MCF 10A (cell line): ENCODE measurements around the gene FBXO47. TPM values are rescaled to one million over a fixed set of nuclear protein-coding genes. Genes with fewer than 3 reads are reported as not detected.

Source experiments
- BruUV-seq: library from RNA; stranded (reverse); fragments of 400-500 nt; replicated peaks from 2 replicates; lab custom pipeline; 2021; lab: Mats Ljungman, UMichigan
- CTCF ChIA-PET: fragments of 300-600 bp; sonication (Branson Sonifier 250); formaldehyde crosslinking; extraction: SDS; loops from one replicate; lab custom pipeline; 2021; ENCODE audit warnings: antibody characterized with exemption, inconsistent platforms; lab: Yijun Ruan, JAX
- POLR2A ChIA-PET: fragments of 300-600, 350-650 bp; sonication (Branson Sonifier 250); formaldehyde crosslinking; extraction: SDS; loops from one replicate; lab custom pipeline; 2020; ENCODE audit warnings: antibody characterized with exemption, inconsistent platforms; lab: Yijun Ruan, JAX
- DNase-seq: peaks from one replicate; pipeline ENCODE4 v3.0.0-alpha.2; 2018; ENCODE audit not compliant: unreplicated experiment
- H3K27ac Mint-ChIP-seq: one replicate; pipeline ENCODE4 v1.8.0; 2022; ENCODE audit warnings: mild to moderate bottlenecking, low read depth, mixed read lengths; ENCODE audit not compliant: unreplicated experiment
- H3K27me3 Mint-ChIP-seq: one replicate; pipeline ENCODE4 v1.8.0; 2022; ENCODE audit warnings: mixed read lengths; ENCODE audit not compliant: insufficient read depth, unreplicated experiment
- H3K36me3 Mint-ChIP-seq: one replicate; pipeline ENCODE4 v1.8.0; 2022; ENCODE audit warnings: mild to moderate bottlenecking, moderate library complexity, mixed read lengths; ENCODE audit not compliant: insufficient read depth, unreplicated experiment
- H3K4me1 Mint-ChIP-seq: one replicate; pipeline ENCODE4 v1.8.0; 2022; ENCODE audit warnings: mixed read lengths; ENCODE audit not compliant: insufficient read depth, unreplicated experiment
- H3K4me3 Mint-ChIP-seq: one replicate; pipeline ENCODE4 v1.8.0; 2022; ENCODE audit warnings: mild to moderate bottlenecking, moderate library complexity, mixed read lengths; ENCODE audit not compliant: unreplicated experiment
- H3K9me3 Mint-ChIP-seq: one replicate; pipeline ENCODE4 v1.8.0; 2022; ENCODE audit warnings: mixed read lengths; ENCODE audit not compliant: unreplicated experiment
- CTCF ChIP-seq: fragments of 200-600 bp; IDR thresholded peaks from one replicate; pipeline ENCODE4 v1.8.0; 2022; ENCODE audit warnings: antibody characterized with exemption, mild to moderate bottlenecking; ENCODE audit not compliant: unreplicated experiment
- intact Hi-C: fragments of 100-400 bp; cut with micrococcal nuclease; formaldehyde crosslinking; loops from 2 replicates; pipeline ENCODE4 v1.14.1; 2022
- total RNA-seq: library from RNA; stranded (reverse); gene quantifications from 2 replicates; pipeline ENCODE4 v1.2.3, GENCODE V29; 2022

Gene FBXO47
- total RNA-seq, 1 experiment from 2014 or later: not detected

- Mint-ChIP-seq H3K36me3 (no peaks in the 10 kb centered on the region), H3K4me3 (no peak overlapping the region), H3K9me3 (no peaks in the 10 kb centered on the region), H3K27ac (peak overlapping the region; percentile 42), H3K4me1 (peaks cover 11% of the 10 kb centered on the region), H3K27me3 (no peaks in the 10 kb centered on the region)
- ChIA-PET POLR2A (no interaction called here), CTCF (interaction anchor here (2.3 kb wide), 1 partner anchor 32 kb away, joined by 9 read pairs; no protein-coding TSS in a partner anchor)
- peak; percentile 28 for DNase-seq
- BruUV-seq: no TSS peak
- intact Hi-C loops: no loop called here
- TF ChIP-seq CTCF: no peak
Measured at GRCh38 chr17:39014795-39015545, 47.8 kb upstream of the FBXO47 start.

GRCh38 chr17:39014044-39014794, 47.0 kb upstream of the FBXO47 start:
- ChIA-PET CTCF (interaction anchor here (2.3 kb wide), 1 partner anchor 31 kb away, joined by 9 read pairs; no protein-coding TSS in a partner anchor), POLR2A (interaction anchor here (0.6 kb wide), 2 partner anchors 185 to 705 kb away, joined by 3 read pairs; no protein-coding TSS in a partner anchor)
- peak; percentile 49 for DNase-seq
- intact Hi-C loops: no loop called here
- Mint-ChIP-seq H3K4me3 (no peak overlapping the region), H3K36me3 (peaks cover 6% of the 10 kb centered on the region), H3K27ac (peak overlapping the region; percentile 42), H3K4me1 (peaks cover 11% of the 10 kb centered on the region), H3K27me3 (no peaks in the 10 kb centered on the region), H3K9me3 (no peaks in the 10 kb centered on the region)
- BruUV-seq: no TSS peak
- TF ChIP-seq CTCF: no peak

GRCh38 chr17:39012725-39013124, 45.5 kb upstream of the FBXO47 start:
- TF ChIP-seq CTCF: no peak
- ChIA-PET POLR2A (no interaction called here), CTCF (interaction anchor here (0.6 kb wide), 1 partner anchor 227 kb away, joined by 3 read pairs; no protein-coding TSS in a partner anchor)
- peaks cover 11% of the 10 kb centered on the region for H3K4me1 Mint-ChIP-seq
- no peak overlapping the region for H3K4me3 Mint-ChIP-seq
- DNase-seq: no peak
- no TSS peak for BruUV-seq
- intact Hi-C loops: no loop called here
- no peaks in the 10 kb centered on the region for H3K9me3 Mint-ChIP-seq
- H3K36me3 Mint-ChIP-seq: peaks cover 6% of the 10 kb centered on the region
- H3K27ac Mint-ChIP-seq: no peak overlapping the region
- H3K27me3 Mint-ChIP-seq: no peaks in the 10 kb centered on the region

GRCh38 chr17:39011907-39012468, 44.8 kb upstream of the FBXO47 start:
- ChIA-PET POLR2A (no interaction called here), CTCF (no interaction called here)
- Mint-ChIP-seq H3K4me1 (peaks cover 11% of the 10 kb centered on the region), H3K27ac (no peak overlapping the region), H3K4me3 (no peak overlapping the region), H3K27me3 (no peaks in the 10 kb centered on the region), H3K36me3 (peaks cover 6% of the 10 kb centered on the region), H3K9me3 (no peaks in the 10 kb centered on the region)
- TF ChIP-seq CTCF: no peak
- intact Hi-C loops: no loop called here
- no peak for DNase-seq
- BruUV-seq: no TSS peak
